OCI-LY1 (cell line): Measurements from ENCODE around the gene CARD18.
"Not testable (repeated sequence)": the region's sequence is repeated elsewhere in the genome, so short reads cannot be mapped to it uniquely, and the experiment has no call there.

Experiments used
- EZH2 ChIP-seq: fragments of 200-600 bp; sonication (generic), shearing (Covaris generic); IDR thresholded peaks from 2 replicates; pipeline ENCODE4 v1.8.0; 2017; ENCODE audit warnings: borderline replicate concordance, mixed run types, mild to moderate bottlenecking, antibody characterized with exemption, low read length, moderate library complexity, mixed read lengths
- TF ChIP-seq, protein P1 (sequence below): fragments of 200-600 bp; sonication (generic), shearing (Covaris generic); IDR thresholded peaks from 2 replicates; pipeline ENCODE4 v1.5.1; 2017; ENCODE audit warnings: mild to moderate bottlenecking, antibody characterized with exemption, low read length, moderate library complexity, mixed read lengths

DNA sequence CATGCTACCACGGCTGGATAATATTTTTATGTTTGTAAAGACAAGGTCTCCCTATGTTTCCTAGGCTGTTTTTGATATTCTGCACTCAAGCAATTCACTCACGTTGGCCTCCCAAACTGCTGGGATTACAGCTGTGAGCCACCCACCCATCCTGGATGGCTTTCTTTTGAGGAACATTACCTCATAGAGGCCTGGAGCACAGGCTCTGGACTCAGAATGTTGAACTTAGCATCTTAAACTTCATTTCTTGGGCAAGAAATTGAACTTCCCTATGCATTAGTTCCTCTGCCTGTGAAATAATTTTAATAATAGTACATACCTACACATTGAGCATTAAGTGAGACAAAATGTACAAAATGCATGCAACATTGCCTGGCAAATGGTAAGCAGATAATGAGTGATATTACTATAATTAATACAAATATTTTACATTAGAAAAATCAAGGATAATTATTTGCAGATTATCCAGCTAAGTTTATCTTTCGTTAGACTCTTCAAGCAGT lies 37.4 kb downstream of the CARD18 start:
- TF ChIP-seq, protein P1, sequence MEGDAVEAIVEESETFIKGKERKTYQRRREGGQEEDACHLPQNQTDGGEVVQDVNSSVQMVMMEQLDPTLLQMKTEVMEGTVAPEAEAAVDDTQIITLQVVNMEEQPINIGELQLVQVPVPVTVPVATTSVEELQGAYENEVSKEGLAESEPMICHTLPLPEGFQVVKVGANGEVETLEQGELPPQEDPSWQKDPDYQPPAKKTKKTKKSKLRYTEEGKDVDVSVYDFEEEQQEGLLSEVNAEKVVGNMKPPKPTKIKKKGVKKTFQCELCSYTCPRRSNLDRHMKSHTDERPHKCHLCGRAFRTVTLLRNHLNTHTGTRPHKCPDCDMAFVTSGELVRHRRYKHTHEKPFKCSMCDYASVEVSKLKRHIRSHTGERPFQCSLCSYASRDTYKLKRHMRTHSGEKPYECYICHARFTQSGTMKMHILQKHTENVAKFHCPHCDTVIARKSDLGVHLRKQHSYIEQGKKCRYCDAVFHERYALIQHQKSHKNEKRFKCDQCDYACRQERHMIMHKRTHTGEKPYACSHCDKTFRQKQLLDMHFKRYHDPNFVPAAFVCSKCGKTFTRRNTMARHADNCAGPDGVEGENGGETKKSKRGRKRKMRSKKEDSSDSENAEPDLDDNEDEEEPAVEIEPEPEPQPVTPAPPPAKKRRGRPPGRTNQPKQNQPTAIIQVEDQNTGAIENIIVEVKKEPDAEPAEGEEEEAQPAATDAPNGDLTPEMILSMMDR: not testable (repeated sequence)
- TF ChIP-seq EZH2: not testable (repeated sequence)
